GM03348 (cell line): ENCODE data around the gene TIMM22.

Source experiments
- DNase-seq: peaks from one replicate; pipeline ENCODE4 v3.0.0; 2012; ENCODE audit warnings: low spot score

The TIMM22 gene

GRCh38 chr17:1002771-1003555 is 6.0 kb downstream of the TIMM22 start:
- DNase-seq = peak; percentile 71

GRCh38 chr17:1003633-1003971 is 6.7 kb downstream of the TIMM22 start:
- no peak for DNase-seq

- DNase-seq = no peak
These were observed 7.2 kb downstream of the TIMM22 start for GRCh38 chr17:1003972-1004768.

GRCh38 chr17:1004769-1005295 is 7.9 kb downstream of the TIMM22 start:
- DNase-seq = no peak

- DNase-seq = peak; percentile 59
These were observed 8.5 kb downstream of the TIMM22 start for GRCh38 chr17:1005361-1005946.

GRCh38 chr17:1006054-1006453 is 9.1 kb downstream of the TIMM22 start:
- DNase-seq = no peak

- no peak for DNase-seq
These were observed 10.5 kb downstream of the TIMM22 start for GRCh38 chr17:1007310-1008007.

- no peak for DNase-seq
These were observed 11.3 kb downstream of the TIMM22 start for GRCh38 chr17:1008008-1008761.

- DNase-seq = no peak
These were observed 12.5 kb downstream of the TIMM22 start for GRCh38 chr17:1009229-1010085.

GRCh38 chr17:1010086-1010450 is 13.1 kb downstream of the TIMM22 start:
- no peak for DNase-seq

- DNase-seq = no peak
These were observed 13.7 kb downstream of the TIMM22 start for GRCh38 chr17:1010586-1010985.

- DNase-seq = no peak
These were observed 14.2 kb downstream of the TIMM22 start for GRCh38 chr17:1011138-1011537.

GRCh38 chr17:1011760-1012735 is 15.1 kb downstream of the TIMM22 start:
- no peak for DNase-seq

GRCh38 chr17:1012823-1013728 is 16.1 kb downstream of the TIMM22 start:
- DNase-seq = no peak

- no peak for DNase-seq
These were observed 16.8 kb downstream of the TIMM22 start for GRCh38 chr17:1013729-1014090.

- no peak for DNase-seq
These were observed 21.6 kb downstream of the TIMM22 start for GRCh38 chr17:1018547-1018946.

- DNase-seq = no peak
These were observed 22.5 kb downstream of the TIMM22 start for GRCh38 chr17:1019451-1019850.

GRCh38 chr17:1021147-1021546 is 24.2 kb downstream of the TIMM22 start:
- DNase-seq = no peak
